RWPE1 (cell line): ENCODE data around the gene TSPAN4.

Source experiments
- CTCF ChIA-PET: fragments of 350-600 bp; sonication (Branson Sonifier 250); formaldehyde crosslinking; extraction: SDS; loops from one replicate; lab custom pipeline; 2021; lab: Yijun Ruan, JAX
- POLR2A ChIA-PET: fragments of 400-600 bp; formaldehyde crosslinking; extraction: SDS; loops from one replicate; lab custom pipeline; 2020; ENCODE audit warnings: antibody characterized with exemption; ENCODE audit not compliant: low non-redundant PET; lab: Yijun Ruan, JAX
- DNase-seq: peaks from one replicate; pipeline ENCODE4 v3.0.0; 2012; ENCODE audit warnings: low spot score
- H3K27ac ChIP-seq: fragments of 450-650 bp; 2 replicates; pipeline ENCODE4 v1.5.1; 2017
- CTCF ChIP-seq: fragments of 450-650 bp; conservative IDR thresholded peaks from 2 replicates; pipeline ENCODE4 v1.5.1; 2017; ENCODE audit warnings: low read depth, mild to moderate bottlenecking

Gene TSPAN4

DNA sequence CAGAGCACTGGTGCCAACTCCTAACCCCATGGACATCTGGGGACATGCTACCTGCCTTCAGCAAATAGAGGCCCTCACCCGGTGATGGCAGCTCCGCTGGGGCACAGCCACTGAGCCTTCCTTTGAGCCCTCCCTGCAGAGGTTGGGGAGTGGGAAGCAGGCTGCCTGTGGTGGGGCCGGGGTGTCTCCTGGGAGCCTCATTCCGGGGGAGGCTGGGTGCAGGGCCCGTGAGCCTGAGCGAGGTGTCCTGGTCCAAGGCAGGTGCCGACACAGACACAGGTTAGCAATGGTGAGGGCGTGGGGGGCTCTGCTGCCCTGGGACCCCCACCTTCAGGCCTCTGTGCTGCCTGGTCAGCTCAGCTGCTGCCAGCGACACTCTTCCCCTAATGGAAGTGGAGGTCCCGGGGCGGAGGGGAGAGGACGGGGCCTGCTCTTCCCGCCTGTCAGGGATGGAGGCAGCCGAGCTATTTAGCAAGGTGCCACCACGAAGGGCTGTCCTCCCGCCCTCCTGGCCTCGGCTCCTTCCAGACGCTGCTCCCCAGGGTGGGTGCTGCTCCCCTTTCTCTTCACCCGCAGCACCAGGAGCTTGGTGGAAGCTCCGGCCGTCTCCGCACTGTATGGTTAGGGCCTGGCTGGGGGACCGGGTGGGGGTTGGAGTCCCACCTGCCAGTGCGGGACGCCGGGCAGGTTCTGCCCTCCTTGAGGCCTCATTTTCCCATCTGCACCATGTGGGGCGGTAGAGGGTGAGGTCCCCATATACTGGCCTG, 11.2 kb downstream of the TSPAN4 start:
- ChIA-PET POLR2A (no interaction called here), CTCF (no interaction called here)
- DNase-seq = no peak
- H3K27ac ChIP-seq = peak overlapping the region; percentile 57
- no peak for TF ChIP-seq CTCF

GRCh38 chr11:854601-855329, 12.1 kb downstream of the TSPAN4 start:
- no peak for DNase-seq
- peak overlapping the region; percentile 57 for H3K27ac ChIP-seq
- ChIA-PET POLR2A (no interaction called here), CTCF (no interaction called here)
- no peak for TF ChIP-seq CTCF

DNA sequence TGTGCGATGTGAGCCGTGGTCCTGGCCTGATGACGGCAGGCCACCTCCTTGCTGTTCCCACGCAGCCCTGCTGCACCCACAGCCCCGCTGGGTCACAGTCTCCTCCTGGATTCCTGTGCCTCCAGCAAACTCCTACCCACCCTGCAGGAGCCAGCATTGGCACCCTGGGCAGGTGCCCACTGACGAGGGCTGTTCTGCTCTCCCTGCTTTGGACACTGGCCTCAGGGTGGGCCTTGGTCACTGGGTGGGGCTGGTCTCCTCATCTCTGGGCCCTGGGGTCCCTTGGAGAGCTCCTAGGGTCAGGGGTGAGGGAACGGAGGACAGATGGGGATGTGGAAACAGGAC, 12.7 kb downstream of the TSPAN4 start:
- peak overlapping the region; percentile 57 for H3K27ac ChIP-seq
- no peak for TF ChIP-seq CTCF
- ChIA-PET POLR2A (no interaction called here), CTCF (no interaction called here)
- no peak for DNase-seq

GRCh38 chr11:855796-856195, 13.1 kb downstream of the TSPAN4 start:
- ChIA-PET CTCF (no interaction called here), POLR2A (no interaction called here)
- DNase-seq = no peak
- peak overlapping the region; percentile 57 for H3K27ac ChIP-seq
- no peak for TF ChIP-seq CTCF

- CTCF ChIA-PET = interaction anchor here (0.6 kb wide), 1 partner anchor 51 kb away, joined by 3 read pairs; no protein-coding TSS in a partner anchor
- H3K27ac ChIP-seq = peak overlapping the region; percentile 57
These were observed 13.7 kb downstream of the TSPAN4 start for GRCh38 chr11:856397-856796.

More at GRCh38 chr11:856397-856796, 13.7 kb downstream of the TSPAN4 start:
- POLR2A ChIA-PET = interaction anchor here (0.7 kb wide), 1 partner anchor 50 kb away, joined by 3 read pairs; no protein-coding TSS in a partner anchor
- no peak for TF ChIP-seq CTCF
- no peak for DNase-seq
